IMR-90 (cell line): ENCODE measurements around the gene PRPF40A.

Source experiments
- CEBPB ChIP-seq: IDR thresholded peaks from 2 replicates; pipeline ENCODE4 v1.6.1; 2012; ENCODE audit warnings: low read depth, low read length, improper control_type of control experiment
- CHD1 ChIP-seq: IDR thresholded peaks from 2 replicates; pipeline ENCODE4 v1.6.1; 2012; ENCODE audit warnings: low read depth, low read length, improper control_type of control experiment
- CTCF ChIP-seq: conservative IDR thresholded peaks from 2 replicates; pipeline ENCODE4 v1.5.1; 2012; ENCODE audit warnings: mild to moderate bottlenecking, low read depth, low read length, improper control_type of control experiment
- FOS ChIP-seq: fragments of 150-350 bp; IDR thresholded peaks from 2 replicates; pipeline ENCODE4 v1.6.1; 2016; ENCODE audit warnings: low read depth, low read length
- MAFK ChIP-seq: IDR thresholded peaks from 2 replicates; pipeline ENCODE4 v1.6.1; 2012; ENCODE audit warnings: low read depth, low read length, improper control_type of control experiment
- MXI1 ChIP-seq: IDR thresholded peaks from 2 replicates; pipeline ENCODE4 v1.6.1; 2012; ENCODE audit warnings: low read depth, mild to moderate bottlenecking, low read length, moderate library complexity, borderline replicate concordance
- POLR2A ChIP-seq: IDR thresholded peaks from 2 replicates; pipeline ENCODE4 v1.6.1; 2012; ENCODE audit warnings: mild to moderate bottlenecking, low read depth, low read length
- RAD21 ChIP-seq: IDR thresholded peaks from 2 replicates; pipeline ENCODE4 v1.6.1; 2012; ENCODE audit warnings: low read length, improper control_type of control experiment
- RCOR1 ChIP-seq: IDR thresholded peaks from 2 replicates; pipeline ENCODE4 v1.6.1; 2012; ENCODE audit warnings: mild to moderate bottlenecking, low read length, improper control_type of control experiment; ENCODE audit not compliant: insufficient replicate concordance
- RFX5 ChIP-seq: IDR thresholded peaks from 2 replicates; pipeline ENCODE4 v1.8.0; 2012; ENCODE audit warnings: low read depth, mild to moderate bottlenecking, low read length, moderate library complexity
- SMC3 ChIP-seq: fragments of 150-350 bp; IDR thresholded peaks from 2 replicates; pipeline ENCODE4 v1.6.1; 2016; ENCODE audit warnings: low read depth, mild to moderate bottlenecking, antibody characterized with exemption, low read length, moderate library complexity
- USF2 ChIP-seq: fragments of 150-350 bp; IDR thresholded peaks from 2 replicates; pipeline ENCODE4 v1.6.1; 2017; ENCODE audit warnings: mild to moderate bottlenecking, antibody characterized with exemption, low read length, low read depth

- TF ChIP-seq CTCF (no peak), MAFK (no peak), POLR2A (no peak), SMC3 (no peak), CEBPB (no peak), RFX5 (no peak), USF2 (no peak), RAD21 (no peak), RCOR1 (no peak), FOS (no peak), MXI1 (no peak), CHD1 (no peak)
Measured at GRCh38 chr2:152738438-152738837, 21.2 kb upstream of the PRPF40A start.
